ENCODE results near the gene RBL2. TPM values are rescaled to one million over a fixed set of nuclear protein-coding genes. Genes with fewer than 3 reads are reported as not detected.
A peak's percentile ranks its signal among the peaks of the same experiment; 100 is the strongest.

Gene RBL2
- total RNA-seq, 6 donors from 2014 or later = 69.2 to 164 (median 84.9) TPM

DNA sequence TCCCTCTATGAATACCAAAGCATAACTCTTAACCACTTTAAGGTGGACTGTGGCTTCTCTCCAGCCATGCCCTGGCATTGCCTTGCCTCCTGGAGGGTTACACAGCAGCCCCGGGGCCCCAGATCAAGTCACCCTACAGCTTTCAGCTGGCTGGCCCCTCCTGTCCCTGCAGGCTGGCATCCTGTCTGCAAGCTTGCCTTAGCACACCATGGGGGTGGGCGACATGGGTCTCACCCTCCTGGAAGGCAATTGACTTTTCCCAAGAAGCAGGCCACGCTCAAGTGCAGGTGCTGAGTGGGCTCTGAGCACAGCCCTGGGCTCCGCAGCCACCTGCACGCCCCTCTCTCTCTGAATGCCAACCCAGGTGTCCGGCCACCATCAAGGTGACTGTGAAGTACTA is 94.5 kb downstream of the RBL2 start:
- Histone ChIP-seq H3K27me3 (no peaks in the 10 kb centered on the region), H3K4me1 (no peaks in the 10 kb centered on the region), H3K27ac (no peak overlapping the region), H3K9me3 (no peaks in the 10 kb centered on the region), H3K36me3 (no peaks in the 10 kb centered on the region), H3K4me3 (no peak overlapping the region)
- 80 to 84% methylated on average over 4 to 6 of the region's 6 CpGs for WGBS, 2 donors
- DNase-seq = peak in 1 of 2 donors; percentile 52
- TF ChIP-seq POLR2A (IDR thresholded peaks at IDR 0.05) (no peak), EP300 (IDR thresholded peaks at IDR 0.05) (no peak), POLR2AphosphoS5 (IDR thresholded peaks at IDR 0.05) (no peak), CTCF (IDR thresholded peaks at IDR 0.05) (no peak)
- ATAC-seq (ENCODE audit: low FRiP score in 2 of 2) = no peak

GRCh38 chr16:53529513-53529912 is 95.2 kb downstream of the RBL2 start:
- no peak for ATAC-seq (ENCODE audit: low FRiP score in 2 of 2)
- H3K4me3 ChIP-seq = no peak overlapping the region
- TF ChIP-seq EP300 (IDR thresholded peaks at IDR 0.05) = no peak
- TF ChIP-seq CTCF (IDR thresholded peaks at IDR 0.05) = no peak
- no peak for TF ChIP-seq POLR2AphosphoS5 (IDR thresholded peaks at IDR 0.05)
- TF ChIP-seq POLR2A (IDR thresholded peaks at IDR 0.05) = no peak
- DNase-seq = no peak
- H3K27ac ChIP-seq = no peak overlapping the region
- no peaks in the 10 kb centered on the region for H3K4me1 ChIP-seq
- 73 to 75% methylated on average over 14 of the region's 14 CpGs for WGBS, 2 donors
- no peaks in the 10 kb centered on the region for H3K36me3 ChIP-seq
- H3K27me3 ChIP-seq = no peaks in the 10 kb centered on the region
- no peaks in the 10 kb centered on the region for H3K9me3 ChIP-seq

DNA sequence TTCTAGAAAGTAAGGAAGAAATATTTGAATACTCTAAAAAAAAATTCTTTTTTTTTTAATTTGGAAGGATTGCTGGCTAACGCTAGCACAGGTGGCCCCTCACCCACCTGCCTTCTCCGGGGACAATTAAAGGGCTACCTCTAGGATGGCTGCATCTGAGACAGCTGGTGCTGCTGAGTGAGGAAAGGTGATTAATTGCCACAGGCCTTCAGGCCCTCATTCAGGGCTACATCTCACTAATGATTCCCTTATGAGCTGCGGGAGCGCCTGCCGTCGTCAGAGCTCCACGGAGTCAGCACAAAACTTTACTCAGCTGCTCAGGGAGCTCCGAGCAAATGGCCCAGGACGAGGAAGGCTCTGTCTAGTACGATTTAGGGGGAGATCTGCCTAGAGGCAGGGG is 95.8 kb downstream of the RBL2 start:
- WGBS, 2 donors = 75 to 77% methylated on average over 6 to 10 of the region's 10 CpGs

GRCh38 chr16:53530741-53531140 is 96.5 kb downstream of the RBL2 start:
- Histone ChIP-seq H3K27ac (no peak overlapping the region), H3K9me3 (no peaks in the 10 kb centered on the region), H3K36me3 (no peaks in the 10 kb centered on the region), H3K4me3 (no peak overlapping the region), H3K27me3 (no peaks in the 10 kb centered on the region), H3K4me1 (no peaks in the 10 kb centered on the region)
- TF ChIP-seq CTCF (IDR thresholded peaks at IDR 0.05) (no peak), POLR2AphosphoS5 (IDR thresholded peaks at IDR 0.05) (no peak), EP300 (IDR thresholded peaks at IDR 0.05) (no peak), POLR2A (IDR thresholded peaks at IDR 0.05) (no peak)
- ATAC-seq (ENCODE audit: low FRiP score in 2 of 2) (no peak), DNase-seq (no peak)
- WGBS, 2 donors = 57 to 60% methylated on average over 1 of the region's 1 CpG

More for the DNA sequence above, 95.8 kb downstream of the RBL2 start:
- no peaks in the 10 kb centered on the region for H3K4me1 ChIP-seq
- H3K4me3 ChIP-seq = no peak overlapping the region
- H3K9me3 ChIP-seq = no peaks in the 10 kb centered on the region
- no peaks in the 10 kb centered on the region for H3K36me3 ChIP-seq
- TF ChIP-seq CTCF (IDR thresholded peaks at IDR 0.05) (no peak), EP300 (IDR thresholded peaks at IDR 0.05) (no peak), POLR2AphosphoS5 (IDR thresholded peaks at IDR 0.05) (no peak)
- DNase-seq (no peak), ATAC-seq (ENCODE audit: low FRiP score in 2 of 2) (no peak)
- H3K27me3 ChIP-seq = no peaks in the 10 kb centered on the region
- H3K27ac ChIP-seq = no peak overlapping the region

- no peaks in the 10 kb centered on the region for H3K9me3 ChIP-seq
- no peak for ATAC-seq (ENCODE audit: low FRiP score in 2 of 2)
- no peaks in the 10 kb centered on the region for H3K27me3 ChIP-seq
- DNase-seq = no peak
- 82 to 96% methylated on average over 2 of the region's 2 CpGs for WGBS, 2 donors
- H3K36me3 ChIP-seq = no peaks in the 10 kb centered on the region
- no peaks in the 10 kb centered on the region for H3K4me1 ChIP-seq
- no peak overlapping the region for H3K27ac ChIP-seq
- no peak overlapping the region for H3K4me3 ChIP-seq
- TF ChIP-seq POLR2A (IDR thresholded peaks at IDR 0.05) (no peak), EP300 (IDR thresholded peaks at IDR 0.05) (no peak), POLR2AphosphoS5 (IDR thresholded peaks at IDR 0.05) (no peak)
These were observed 99.9 kb downstream of the RBL2 start for GRCh38 chr16:53534206-53534605.

Measured in upper lobe of left lung (tissue), 6 donors.